Gastroesophageal sphincter (tissue), 4 donors: ENCODE measurements around the gene SPOPL. TPM values are rescaled to one million over a fixed set of nuclear protein-coding genes. Genes with fewer than 3 reads are reported as not detected.

Experiments used
- ATAC-seq: fragments of 150-250 bp; one replicate; pipeline ENCODE4 v1.9.1; 2016; ENCODE audit warnings: mild to moderate bottlenecking, moderate library complexity
- H3K27ac ChIP-seq, 4 donors: fragments of 200-600 bp; sonication (generic) in 3 of 4; 1 replicate in 3 of 4; 2 replicates in 1 of 4; pipeline ENCODE4 v1.5.1; 2016 to 2019
- H3K27me3 ChIP-seq: fragments of 200-600 bp; sonication (generic); one replicate; pipeline ENCODE4 v1.5.1; 2019
- H3K36me3 ChIP-seq, 2 donors: fragments of 200-600 bp; sonication (generic); one replicate each; pipeline ENCODE4 v1.5.1; 2019; ENCODE audit warnings: control low read depth in 1 of 2
- H3K4me1 ChIP-seq, 3 donors: fragments of 200-600 bp; sonication (generic); 1 replicate in 2 of 3; 2 replicates in 1 of 3; pipeline ENCODE4 v1.5.1; 2016 to 2019; ENCODE audit warnings: control low read depth in 2 of 3
- H3K4me3 ChIP-seq, 2 donors: fragments of 200-600 bp; sonication (generic); one replicate each; pipeline ENCODE4 v1.5.1; 2019; ENCODE audit warnings: mild to moderate bottlenecking in 1 of 2, moderate library complexity in 1 of 2
- H3K9me3 ChIP-seq, 3 donors: fragments of 200-600 bp; sonication (generic); one replicate each; pipeline ENCODE4 v1.5.1; 2017 to 2019; ENCODE audit warnings: control low read depth in 2 of 3
- EP300 ChIP-seq: sonication (generic); formaldehyde crosslinking; IDR thresholded peaks from one replicate; pipeline ENCODE4 v1.6.1; 2017; ENCODE audit warnings: antibody characterized with exemption, mild to moderate bottlenecking
- POLR2A ChIP-seq, 2 donors: fragments of 450-650 bp; IDR thresholded peaks; one replicate each; pipeline ENCODE4 v1.6.1; 2017; ENCODE audit warnings: antibody characterized with exemption in 2 of 2, mild to moderate bottlenecking in 2 of 2, moderate library complexity in 1 of 2
- POLR2AphosphoS5 ChIP-seq: sonication (generic); formaldehyde crosslinking; IDR thresholded peaks from one replicate; pipeline ENCODE4 v1.6.1; 2017; ENCODE audit warnings: antibody characterized with exemption
- WGBS, 2 donors: methylation state at CpG; one replicate each; pipeline ENCODE4 v1.1.5; 2018; ENCODE audit warnings: low coverage in 1 of 2; 5-methylcytosine and 5-hydroxymethylcytosine counted together
- total RNA-seq, 4 donors: library from RNA; depleted of rRNA; stranded (reverse); fragments of >200 nt; gene quantifications; one replicate each; pipeline ENCODE4 v1.1.0, GENCODE V29; 2016
- TF ChIP-seq, protein P1 (sequence below), 4 experiments: fragments of 200-600 bp in 2 of 4; fragments of 450-650 bp in 2 of 4; sonication (generic) in 1 of 4; IDR thresholded peaks; one replicate each; pipeline ENCODE4 v1.5.1; 2017 to 2019; ENCODE audit warnings: antibody characterized with exemption in 4 of 4, mild to moderate bottlenecking in 2 of 4, moderate library complexity in 2 of 4

The SPOPL gene
- total RNA-seq, 4 donors from 2014 or later, result 32.7 to 51.8 (median 39.4) TPM

DNA sequence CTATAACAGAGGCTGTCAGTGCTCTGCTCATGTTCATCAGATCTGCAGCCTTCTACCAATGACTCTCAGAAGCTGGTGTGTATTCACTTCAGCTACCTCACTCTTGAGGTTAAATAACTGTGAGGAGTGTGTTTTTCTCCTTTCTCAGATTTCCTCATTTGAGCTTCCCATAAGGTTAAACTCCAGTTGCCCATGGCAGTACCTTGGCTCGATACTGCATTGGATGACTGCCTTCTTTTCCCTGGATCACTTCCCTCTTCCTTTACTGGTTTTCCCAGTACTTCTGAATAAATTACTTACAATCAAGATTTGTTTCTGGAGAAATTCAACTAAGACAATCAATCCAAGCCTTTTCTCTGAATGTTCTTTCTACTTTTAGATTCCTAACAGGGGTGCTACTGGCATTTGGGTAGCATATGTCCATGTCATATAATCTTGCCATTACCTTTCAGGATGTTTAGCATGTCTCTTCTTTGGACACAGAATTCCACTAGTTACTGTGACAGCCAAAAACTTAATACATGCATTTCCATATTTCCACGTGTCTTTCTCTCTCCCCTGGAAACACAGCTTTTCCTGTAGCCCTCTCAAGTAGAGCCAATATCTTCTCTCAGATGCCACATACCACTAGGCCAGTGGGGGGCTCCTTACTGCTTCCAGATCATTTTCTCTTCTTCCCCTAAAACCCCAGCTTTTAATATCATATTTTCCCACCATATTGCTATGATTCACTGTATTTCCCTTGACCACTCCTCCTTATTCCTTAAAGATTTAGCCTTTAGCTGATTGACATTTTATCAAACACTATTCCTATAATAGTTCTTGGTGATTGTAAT is 15.0 kb upstream of the SPOPL start:
- no peaks in the 10 kb centered on the region for H3K4me1 ChIP-seq
- H3K9me3 ChIP-seq, result no peaks in the 10 kb centered on the region
- no peak for ATAC-seq
- no peaks in the 10 kb centered on the region for H3K27me3 ChIP-seq
- no peaks in the 10 kb centered on the region for H3K36me3 ChIP-seq
- H3K4me3 ChIP-seq, result no peak overlapping the region
- 19 to 50% methylated on average over 2 of the region's 2 CpGs for WGBS, 2 donors
- TF ChIP-seq, protein P1, sequence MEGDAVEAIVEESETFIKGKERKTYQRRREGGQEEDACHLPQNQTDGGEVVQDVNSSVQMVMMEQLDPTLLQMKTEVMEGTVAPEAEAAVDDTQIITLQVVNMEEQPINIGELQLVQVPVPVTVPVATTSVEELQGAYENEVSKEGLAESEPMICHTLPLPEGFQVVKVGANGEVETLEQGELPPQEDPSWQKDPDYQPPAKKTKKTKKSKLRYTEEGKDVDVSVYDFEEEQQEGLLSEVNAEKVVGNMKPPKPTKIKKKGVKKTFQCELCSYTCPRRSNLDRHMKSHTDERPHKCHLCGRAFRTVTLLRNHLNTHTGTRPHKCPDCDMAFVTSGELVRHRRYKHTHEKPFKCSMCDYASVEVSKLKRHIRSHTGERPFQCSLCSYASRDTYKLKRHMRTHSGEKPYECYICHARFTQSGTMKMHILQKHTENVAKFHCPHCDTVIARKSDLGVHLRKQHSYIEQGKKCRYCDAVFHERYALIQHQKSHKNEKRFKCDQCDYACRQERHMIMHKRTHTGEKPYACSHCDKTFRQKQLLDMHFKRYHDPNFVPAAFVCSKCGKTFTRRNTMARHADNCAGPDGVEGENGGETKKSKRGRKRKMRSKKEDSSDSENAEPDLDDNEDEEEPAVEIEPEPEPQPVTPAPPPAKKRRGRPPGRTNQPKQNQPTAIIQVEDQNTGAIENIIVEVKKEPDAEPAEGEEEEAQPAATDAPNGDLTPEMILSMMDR (IDR thresholded peaks at IDR 0.05), result no peak
- TF ChIP-seq POLR2A (IDR thresholded peaks at IDR 0.05) (no peak), EP300 (no peak), POLR2AphosphoS5 (no peak)
- H3K27ac ChIP-seq, result no peak overlapping the region

DNA sequence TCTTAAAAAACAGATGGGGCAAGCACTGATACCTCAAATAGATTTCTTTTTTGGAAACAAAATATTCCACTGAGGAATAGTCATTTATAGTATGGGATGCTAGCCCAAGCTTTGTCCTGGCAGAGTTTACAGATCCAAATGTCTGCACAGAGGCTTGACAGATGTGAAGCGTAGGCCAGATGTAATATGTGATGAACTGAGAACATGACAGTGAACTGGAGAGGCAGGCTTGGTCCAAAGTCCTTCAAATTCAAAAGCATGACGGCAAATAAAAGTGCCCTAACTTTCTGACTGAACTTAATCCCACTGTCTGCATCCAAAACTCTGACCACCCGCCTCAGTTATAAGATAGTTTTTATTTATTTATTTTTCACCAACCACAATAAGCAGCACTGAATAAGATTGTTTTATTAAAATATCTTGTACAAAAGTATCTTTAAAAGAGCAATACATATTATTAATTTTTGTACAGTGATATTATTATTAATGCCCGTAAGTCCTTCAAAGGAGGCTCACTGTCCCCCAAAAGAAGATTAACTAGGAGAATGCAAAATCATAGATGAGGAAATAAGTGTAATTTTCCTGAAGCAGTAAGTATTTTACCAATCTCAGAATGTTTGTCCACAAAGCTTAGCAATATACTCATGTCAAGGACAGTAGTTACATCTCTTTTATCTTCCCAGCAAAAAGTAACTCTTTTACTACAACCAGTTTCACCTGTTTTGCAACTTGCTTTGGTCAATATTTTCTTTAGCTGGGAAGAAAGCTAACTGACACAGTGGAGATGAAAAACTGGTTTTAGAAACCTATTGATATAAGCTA is 10.7 kb upstream of the SPOPL start:
- 63 to 80% methylated on average over 2 to 4 of the region's 4 CpGs for WGBS, 2 donors
- no peaks in the 10 kb centered on the region for H3K9me3 ChIP-seq
- H3K4me3 ChIP-seq, result no peak overlapping the region
- no peaks in the 10 kb centered on the region for H3K4me1 ChIP-seq
- H3K27me3 ChIP-seq, result no peaks in the 10 kb centered on the region
- TF ChIP-seq, protein P1 (IDR thresholded peaks at IDR 0.05), result no peak
- no peak for TF ChIP-seq EP300
- no peak for TF ChIP-seq POLR2A (IDR thresholded peaks at IDR 0.05)
- no peak for TF ChIP-seq POLR2AphosphoS5
- H3K36me3 ChIP-seq, result peaks cover 0 to 9% of the 10 kb centered on the region in 2 donors
- no peak for ATAC-seq
- H3K27ac ChIP-seq, result no peak overlapping the region

- peaks cover 0 to 15% of the 10 kb centered on the region in 2 donors for H3K36me3 ChIP-seq
- no peak for ATAC-seq
- no peak overlapping the region for H3K27ac ChIP-seq
- H3K4me3 ChIP-seq, result no peak overlapping the region
- no peaks in the 10 kb centered on the region for H3K9me3 ChIP-seq
- H3K27me3 ChIP-seq, result no peaks in the 10 kb centered on the region
- H3K4me1 ChIP-seq, result no peaks in the 10 kb centered on the region
- TF ChIP-seq, protein P1 (IDR thresholded peaks at IDR 0.05), result no peak
- no peak for TF ChIP-seq EP300
- TF ChIP-seq POLR2A (IDR thresholded peaks at IDR 0.05), result no peak
- TF ChIP-seq POLR2AphosphoS5, result no peak
Measured at GRCh38 chr2:138491495-138491862, 10.1 kb upstream of the SPOPL start.

DNA sequence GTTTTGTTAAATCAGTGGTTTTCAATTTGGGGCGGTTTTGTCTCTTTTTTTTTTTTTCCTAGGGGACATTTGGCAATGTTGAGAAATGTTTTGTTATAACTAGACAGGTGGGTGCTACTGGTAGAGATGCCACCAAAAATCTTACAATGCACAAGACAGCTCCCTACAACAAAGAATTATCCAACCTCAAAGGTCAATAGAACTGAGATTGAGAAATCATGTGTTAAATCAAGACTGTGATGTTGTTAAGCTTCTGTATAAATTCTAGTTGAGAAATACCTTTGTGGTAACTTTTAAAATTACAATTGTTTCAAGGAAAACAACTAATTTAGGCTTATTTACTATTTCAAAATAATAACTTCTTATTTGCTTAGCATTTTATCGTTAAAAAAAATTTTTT is 9.4 kb upstream of the SPOPL start:
- no peaks in the 10 kb centered on the region for H3K9me3 ChIP-seq
- H3K27ac ChIP-seq, result no peak overlapping the region
- 96 to 98% methylated on average over 2 of the region's 2 CpGs for WGBS, 2 donors
- no peaks in the 10 kb centered on the region for H3K27me3 ChIP-seq
- H3K36me3 ChIP-seq, result peaks cover 0 to 18% of the 10 kb centered on the region in 2 donors
- H3K4me1 ChIP-seq, result no peaks in the 10 kb centered on the region
- no peak for ATAC-seq
- TF ChIP-seq POLR2AphosphoS5, result no peak
- no peak for TF ChIP-seq EP300
- TF ChIP-seq, protein P1 (IDR thresholded peaks at IDR 0.05), result no peak
- TF ChIP-seq POLR2A (IDR thresholded peaks at IDR 0.05), result no peak
- H3K4me3 ChIP-seq, result no peak overlapping the region
